ENCODE data around the gene EXOC3. TPM values are rescaled to one million over a fixed set of nuclear protein-coding genes. Genes with fewer than 3 reads are reported as not detected.

Gene EXOC3
- total RNA-seq, 1 donor from 2014 or later = 67.3 TPM

- H3K4me1 Mint-ChIP-seq (ENCODE audit: low read depth) = no peaks in the 10 kb centered on the region
- no peak for DNase-seq (ENCODE audit: low spot score, unreplicated experiment)
- peaks cover 55% of the 10 kb centered on the region for H3K27me3 Mint-ChIP-seq
- no peak overlapping the region for H3K4me3 Mint-ChIP-seq (ENCODE audit: low read depth)
- TF ChIP-seq CTCF (IDR thresholded peaks at IDR 0.05; ENCODE audit: unreplicated experiment) = no peak
- H3K36me3 Mint-ChIP-seq (ENCODE audit: insufficient read depth) = no peaks in the 10 kb centered on the region
- no peaks in the 10 kb centered on the region for H3K9me3 Mint-ChIP-seq (ENCODE audit: low read depth)
- no peak overlapping the region for H3K27ac Mint-ChIP-seq
Measured at GRCh38 chr5:513216-514100, 70.5 kb downstream of the EXOC3 start.

- peaks cover 58% of the 10 kb centered on the region for H3K27me3 Mint-ChIP-seq
- no peaks in the 10 kb centered on the region for H3K9me3 Mint-ChIP-seq (ENCODE audit: low read depth)
- no peak overlapping the region for H3K4me3 Mint-ChIP-seq (ENCODE audit: low read depth)
- no peaks in the 10 kb centered on the region for H3K36me3 Mint-ChIP-seq (ENCODE audit: insufficient read depth)
- H3K27ac Mint-ChIP-seq = no peak overlapping the region
- no peak for DNase-seq (ENCODE audit: low spot score, unreplicated experiment)
- no peaks in the 10 kb centered on the region for H3K4me1 Mint-ChIP-seq (ENCODE audit: low read depth)
- no peak for TF ChIP-seq CTCF (IDR thresholded peaks at IDR 0.05; ENCODE audit: unreplicated experiment)
Measured at GRCh38 chr5:514101-514485, 71.1 kb downstream of the EXOC3 start.

GRCh38 chr5:514673-515072, 71.7 kb downstream of the EXOC3 start:
- no peak overlapping the region for H3K4me3 Mint-ChIP-seq (ENCODE audit: low read depth)

GRCh38 chr5:515273-515836, 72.4 kb downstream of the EXOC3 start:
- DNase-seq (ENCODE audit: low spot score, unreplicated experiment) = no peak
- H3K27ac Mint-ChIP-seq = no peak overlapping the region
- H3K36me3 Mint-ChIP-seq (ENCODE audit: insufficient read depth) = no peaks in the 10 kb centered on the region
- no peaks in the 10 kb centered on the region for H3K9me3 Mint-ChIP-seq (ENCODE audit: low read depth)
- H3K4me3 Mint-ChIP-seq (ENCODE audit: low read depth) = no peak overlapping the region
- H3K27me3 Mint-ChIP-seq = peaks cover 53% of the 10 kb centered on the region
- H3K4me1 Mint-ChIP-seq (ENCODE audit: low read depth) = no peaks in the 10 kb centered on the region
- no peak for TF ChIP-seq CTCF (IDR thresholded peaks at IDR 0.05; ENCODE audit: unreplicated experiment)

More at GRCh38 chr5:514673-515072, 71.7 kb downstream of the EXOC3 start:
- DNase-seq (ENCODE audit: low spot score, unreplicated experiment) = no peak
- Mint-ChIP-seq H3K36me3 (ENCODE audit: insufficient read depth) (no peaks in the 10 kb centered on the region), H3K9me3 (ENCODE audit: low read depth) (no peaks in the 10 kb centered on the region), H3K27ac (no peak overlapping the region), H3K4me1 (ENCODE audit: low read depth) (no peaks in the 10 kb centered on the region), H3K27me3 (peaks cover 55% of the 10 kb centered on the region)
- no peak for TF ChIP-seq CTCF (IDR thresholded peaks at IDR 0.05; ENCODE audit: unreplicated experiment)

- H3K27me3 Mint-ChIP-seq = peaks cover 52% of the 10 kb centered on the region
- no peak overlapping the region for H3K4me3 Mint-ChIP-seq (ENCODE audit: low read depth)
- DNase-seq (ENCODE audit: low spot score, unreplicated experiment) = no peak
- no peak for TF ChIP-seq CTCF (IDR thresholded peaks at IDR 0.05; ENCODE audit: unreplicated experiment)
- no peak overlapping the region for H3K27ac Mint-ChIP-seq
- peaks cover 3% of the 10 kb centered on the region for H3K4me1 Mint-ChIP-seq (ENCODE audit: low read depth)
- H3K9me3 Mint-ChIP-seq (ENCODE audit: low read depth) = no peaks in the 10 kb centered on the region
- H3K36me3 Mint-ChIP-seq (ENCODE audit: insufficient read depth) = no peaks in the 10 kb centered on the region
Measured at GRCh38 chr5:516338-516925, 73.5 kb downstream of the EXOC3 start.

All from progenitor cell of endocrine pancreas (in vitro differentiated cells).